Activated naive CD8-positive, alpha-beta T cell treated with anti-CD3 and anti-CD28 coated beads, Interleukin-2, amount 50 U/mL, for 24 hours (primary cell): ENCODE measurements around the gene NCOA3.
"Not testable (repeated sequence)": the region's sequence is repeated elsewhere in the genome, so short reads cannot be mapped to it uniquely, and the experiment has no call there.

Experiments
- ATAC-seq: fragments of 150-1000 bp; cut with Tn5 transposase; one replicate; pipeline ENCODE4 v1.10.0; 2021
- DNase-seq: peaks from one replicate; pipeline ENCODE4 v3.0.0; 2021
- H3K27ac Mint-ChIP-seq: one replicate; pipeline ENCODE4 v1.8.0; 2021; ENCODE audit warnings: mild to moderate bottlenecking, mixed read lengths
- H3K27me3 Mint-ChIP-seq: one replicate; pipeline ENCODE4 v1.8.0; 2021; ENCODE audit warnings: mixed read lengths
- H3K36me3 Mint-ChIP-seq: one replicate; pipeline ENCODE4 v1.8.0; 2021; ENCODE audit warnings: low read depth, mixed read lengths
- H3K4me1 Mint-ChIP-seq: one replicate; pipeline ENCODE4 v1.8.0; 2021; ENCODE audit warnings: mixed read lengths
- H3K4me3 Mint-ChIP-seq: one replicate; pipeline ENCODE4 v1.8.0; 2021; ENCODE audit warnings: mild to moderate bottlenecking, moderate library complexity, mixed read lengths
- H3K9me3 Mint-ChIP-seq: one replicate; pipeline ENCODE4 v1.8.0; 2021; ENCODE audit warnings: mixed read lengths

The NCOA3 gene

GRCh38 chr20:47591231-47591630, 89.5 kb downstream of the NCOA3 start:
- Mint-ChIP-seq H3K4me3 (no peak overlapping the region), H3K27ac (peak overlapping the region; percentile 24), H3K36me3 (peaks cover 40% of the 10 kb centered on the region), H3K27me3 (no peaks in the 10 kb centered on the region), H3K9me3 (no peaks in the 10 kb centered on the region), H3K4me1 (peaks cover 7% of the 10 kb centered on the region)
- DNase-seq, result no peak
- no peak for ATAC-seq

GRCh38 chr20:47594157-47594556, 92.5 kb downstream of the NCOA3 start:
- ATAC-seq (no peak), DNase-seq (no peak)
- no peaks in the 10 kb centered on the region for H3K27me3 Mint-ChIP-seq
- H3K9me3 Mint-ChIP-seq, result no peaks in the 10 kb centered on the region
- peaks cover 8% of the 10 kb centered on the region for H3K4me1 Mint-ChIP-seq
- H3K36me3 Mint-ChIP-seq, result peaks cover 39% of the 10 kb centered on the region
- no peak overlapping the region for H3K4me3 Mint-ChIP-seq
- H3K27ac Mint-ChIP-seq, result peak overlapping the region; percentile 29

GRCh38 chr20:47595138-47595537, 93.5 kb downstream of the NCOA3 start:
- not testable (repeated sequence) for H3K4me3 Mint-ChIP-seq, H3K27me3 Mint-ChIP-seq, H3K27ac Mint-ChIP-seq, H3K9me3 Mint-ChIP-seq, DNase-seq, ATAC-seq
- Mint-ChIP-seq H3K36me3 (peaks cover 43% of the 10 kb centered on the region), H3K4me1 (peaks cover 13% of the 10 kb centered on the region)

- H3K4me1 Mint-ChIP-seq, result peaks cover 15% of the 10 kb centered on the region
- no peak for DNase-seq
- no peak overlapping the region for H3K27ac Mint-ChIP-seq
- H3K36me3 Mint-ChIP-seq, result peaks cover 43% of the 10 kb centered on the region
- H3K9me3 Mint-ChIP-seq, result no peaks in the 10 kb centered on the region
- ATAC-seq, result no peak
- H3K27me3 Mint-ChIP-seq, result no peaks in the 10 kb centered on the region
- no peak overlapping the region for H3K4me3 Mint-ChIP-seq
Measured at GRCh38 chr20:47596003-47596571, 94.4 kb downstream of the NCOA3 start.

GRCh38 chr20:47597090-47597489, 95.4 kb downstream of the NCOA3 start:
- ATAC-seq (no peak), DNase-seq (no peak)
- H3K9me3 Mint-ChIP-seq, result no peaks in the 10 kb centered on the region
- H3K4me3 Mint-ChIP-seq, result no peak overlapping the region
- peaks cover 22% of the 10 kb centered on the region for H3K4me1 Mint-ChIP-seq
- H3K36me3 Mint-ChIP-seq, result peaks cover 41% of the 10 kb centered on the region
- no peaks in the 10 kb centered on the region for H3K27me3 Mint-ChIP-seq
- no peak overlapping the region for H3K27ac Mint-ChIP-seq

GRCh38 chr20:47598911-47599744, 97.4 kb downstream of the NCOA3 start:
- H3K36me3 Mint-ChIP-seq, result peaks cover 43% of the 10 kb centered on the region
- H3K9me3 Mint-ChIP-seq, result no peaks in the 10 kb centered on the region
- H3K27me3 Mint-ChIP-seq, result no peaks in the 10 kb centered on the region
- H3K4me3 Mint-ChIP-seq, result no peak overlapping the region
- peaks cover 41% of the 10 kb centered on the region for H3K4me1 Mint-ChIP-seq
- DNase-seq (no peak), ATAC-seq (no peak)
- peak overlapping the region; percentile 39 for H3K27ac Mint-ChIP-seq

- Mint-ChIP-seq H3K4me3 (no peak overlapping the region), H3K4me1 (peaks cover 56% of the 10 kb centered on the region), H3K9me3 (no peaks in the 10 kb centered on the region), H3K27me3 (no peaks in the 10 kb centered on the region), H3K36me3 (peaks cover 38% of the 10 kb centered on the region), H3K27ac (no peak overlapping the region)
- ATAC-seq (no peak), DNase-seq (no peak)
Measured at GRCh38 chr20:47600967-47601547, 99.4 kb downstream of the NCOA3 start.

GRCh38 chr20:47603260-47603659, 101.6 kb downstream of the NCOA3 start:
- Mint-ChIP-seq H3K27me3 (no peaks in the 10 kb centered on the region), H3K4me3 (no peak overlapping the region), H3K4me1 (peaks cover 75% of the 10 kb centered on the region), H3K27ac (peak overlapping the region; percentile 55), H3K9me3 (no peaks in the 10 kb centered on the region), H3K36me3 (peaks cover 41% of the 10 kb centered on the region)
- ATAC-seq, result peak; percentile 37
- no peak for DNase-seq

- H3K4me1 Mint-ChIP-seq, result peaks cover 92% of the 10 kb centered on the region
- peak overlapping the region; percentile 96 for H3K27ac Mint-ChIP-seq
- ATAC-seq, result no peak
- peak overlapping the region; percentile 49 for H3K4me3 Mint-ChIP-seq
- peaks cover 46% of the 10 kb centered on the region for H3K36me3 Mint-ChIP-seq
- H3K27me3 Mint-ChIP-seq, result no peaks in the 10 kb centered on the region
- no peak for DNase-seq
- no peaks in the 10 kb centered on the region for H3K9me3 Mint-ChIP-seq
Measured at GRCh38 chr20:47605673-47606413, 104.2 kb downstream of the NCOA3 start.

GRCh38 chr20:47606414-47606982, 104.8 kb downstream of the NCOA3 start:
- peaks cover 44% of the 10 kb centered on the region for H3K36me3 Mint-ChIP-seq
- peak overlapping the region; percentile 49 for H3K4me3 Mint-ChIP-seq
- DNase-seq (no peak), ATAC-seq (no peak)
- peaks cover 94% of the 10 kb centered on the region for H3K4me1 Mint-ChIP-seq
- H3K27ac Mint-ChIP-seq, result peak overlapping the region; percentile 96
- no peaks in the 10 kb centered on the region for H3K9me3 Mint-ChIP-seq
- H3K27me3 Mint-ChIP-seq, result no peaks in the 10 kb centered on the region

- Mint-ChIP-seq H3K4me3 (peak overlapping the region; percentile 49), H3K4me1 (peaks cover 95% of the 10 kb centered on the region)
Measured at GRCh38 chr20:47606983-47607613, 105.4 kb downstream of the NCOA3 start.

GRCh38 chr20:47609001-47609400, 107.3 kb downstream of the NCOA3 start:
- Mint-ChIP-seq H3K4me3 (peak overlapping the region; percentile 39), H3K27me3 (no peaks in the 10 kb centered on the region), H3K4me1 (peaks cover 92% of the 10 kb centered on the region), H3K9me3 (no peaks in the 10 kb centered on the region), H3K36me3 (peaks cover 40% of the 10 kb centered on the region), H3K27ac (peak overlapping the region; percentile 89)
- ATAC-seq, result no peak
- DNase-seq, result no peak

More at GRCh38 chr20:47606983-47607613, 105.4 kb downstream of the NCOA3 start:
- DNase-seq (no peak), ATAC-seq (peak; percentile 41)
- H3K27me3 Mint-ChIP-seq, result no peaks in the 10 kb centered on the region
- H3K36me3 Mint-ChIP-seq, result peaks cover 45% of the 10 kb centered on the region
- H3K27ac Mint-ChIP-seq, result peak overlapping the region; percentile 96
- no peaks in the 10 kb centered on the region for H3K9me3 Mint-ChIP-seq

- H3K4me3 Mint-ChIP-seq, result peak overlapping the region; percentile 64
- H3K9me3 Mint-ChIP-seq, result no peaks in the 10 kb centered on the region
- DNase-seq (peak; percentile 79), ATAC-seq (peak; percentile 95)
- no peaks in the 10 kb centered on the region for H3K27me3 Mint-ChIP-seq
- H3K36me3 Mint-ChIP-seq, result peaks cover 37% of the 10 kb centered on the region
- peak overlapping the region; percentile 99 for H3K27ac Mint-ChIP-seq
- H3K4me1 Mint-ChIP-seq, result peaks cover 94% of the 10 kb centered on the region
Measured at GRCh38 chr20:47610247-47610944, 108.7 kb downstream of the NCOA3 start.
